Karpas-422 (cell line): ENCODE data around the gene C20orf204. TPM values are rescaled to one million over a fixed set of nuclear protein-coding genes. Genes with fewer than 3 reads are reported as not detected.

Experiments used
- DNase-seq: peaks from one replicate; pipeline ENCODE4 v3.0.0-alpha.2; 2015
- H2AFZ ChIP-seq: fragments of 200-600 bp; sonication (generic); 2 replicates; pipeline ENCODE4 v1.6.1; 2014; ENCODE audit warnings: antibody characterized with exemption, low read length, mixed read lengths
- H3K27ac ChIP-seq: fragments of 200-600 bp; sonication (generic); 2 replicates; pipeline ENCODE4 v1.5.1; 2014; ENCODE audit warnings: mild to moderate bottlenecking, low read length, moderate library complexity
- H3K27me3 ChIP-seq: fragments of 200-600 bp; sonication (generic); 2 replicates; pipeline ENCODE4 v1.6.1; 2014; ENCODE audit warnings: low read length, mixed read lengths
- H3K36me3 ChIP-seq: fragments of 200-600 bp; sonication (generic); 2 replicates; pipeline ENCODE4 v1.6.1; 2014; ENCODE audit warnings: low read length, mixed read lengths; ENCODE audit not compliant: insufficient read depth
- H3K4me1 ChIP-seq: fragments of 200-600 bp; sonication (generic); 2 replicates; pipeline ENCODE4 v1.6.1; 2014; ENCODE audit warnings: mild to moderate bottlenecking, low read length, mixed read lengths
- H3K4me2 ChIP-seq: fragments of 200-600 bp; sonication (generic); 2 replicates; pipeline ENCODE4 v1.6.1; 2014; ENCODE audit warnings: low read length, low read depth, mild to moderate bottlenecking; ENCODE audit not compliant: poor library complexity, severe bottlenecking
- H3K4me3 ChIP-seq: fragments of 200-600 bp; sonication (generic); 2 replicates; pipeline ENCODE4 v1.5.1; 2014; ENCODE audit warnings: mild to moderate bottlenecking, antibody characterized with exemption, low read length, mixed read lengths
- H3K79me2 ChIP-seq: fragments of 200-600 bp; sonication (generic); 2 replicates; pipeline ENCODE4 v1.6.1; 2014; ENCODE audit warnings: mild to moderate bottlenecking, low read length, mixed read lengths
- H3K9ac ChIP-seq: fragments of 200-600 bp; sonication (generic); 2 replicates; pipeline ENCODE4 v1.6.0; 2014; ENCODE audit warnings: low read length
- H3K9me2 ChIP-seq: fragments of 200-600 bp; sonication (generic), shearing (Covaris generic); replicated peaks from 2 replicates; pipeline ENCODE4 v1.6.0; 2014; ENCODE audit warnings: mild to moderate bottlenecking, low read length, moderate library complexity; ENCODE audit not compliant: insufficient read depth
- H3K9me3 ChIP-seq: fragments of 300-700, 200-600 bp; sonication (generic); 2 replicates; pipeline ENCODE4 v1.6.1; 2014; ENCODE audit warnings: low read length, mixed read lengths
- H4K20me1 ChIP-seq: fragments of 200-600 bp; sonication (generic); 2 replicates; pipeline ENCODE4 v1.6.1; 2014; ENCODE audit warnings: mild to moderate bottlenecking, antibody characterized with exemption, low read length, low read depth; ENCODE audit not compliant: insufficient read depth
- total RNA-seq: library from RNA; depleted of rRNA; stranded (reverse); fragments of >200 nt; shearing (Covaris generic); gene quantifications from 2 replicates; pipeline ENCODE4 v1.2.3, GENCODE V29; 2014; ENCODE audit warnings: low replicate concordance

C20orf204 gene
- total RNA-seq, 1 experiment from 2014 or later = 0.45 TPM

- H3K27ac ChIP-seq = no peak overlapping the region
- H4K20me1 ChIP-seq = no peaks in the 10 kb centered on the region; the same call in 1 of the 2 replicates
- no peaks in the 10 kb centered on the region for H3K9me2 ChIP-seq
- peak overlapping the region; percentile 58 for H3K4me2 ChIP-seq
- no peaks in the 10 kb centered on the region for H3K36me3 ChIP-seq
- no peaks in the 10 kb centered on the region for H3K79me2 ChIP-seq
- H3K9me3 ChIP-seq = no peaks in the 10 kb centered on the region
- no peak for DNase-seq
- H3K4me3 ChIP-seq = no peak overlapping the region; the same call in 1 of the 2 replicates
- no peak overlapping the region for H2AFZ ChIP-seq
- peak overlapping the region; percentile 23; the same call in 1 of the 2 replicates for H3K9ac ChIP-seq
- no peaks in the 10 kb centered on the region for H3K27me3 ChIP-seq
- peaks cover 24% of the 10 kb centered on the region for H3K4me1 ChIP-seq
These were observed 14.5 kb downstream of the C20orf204 start for GRCh38 chr20:64050261-64051032.

DNA sequence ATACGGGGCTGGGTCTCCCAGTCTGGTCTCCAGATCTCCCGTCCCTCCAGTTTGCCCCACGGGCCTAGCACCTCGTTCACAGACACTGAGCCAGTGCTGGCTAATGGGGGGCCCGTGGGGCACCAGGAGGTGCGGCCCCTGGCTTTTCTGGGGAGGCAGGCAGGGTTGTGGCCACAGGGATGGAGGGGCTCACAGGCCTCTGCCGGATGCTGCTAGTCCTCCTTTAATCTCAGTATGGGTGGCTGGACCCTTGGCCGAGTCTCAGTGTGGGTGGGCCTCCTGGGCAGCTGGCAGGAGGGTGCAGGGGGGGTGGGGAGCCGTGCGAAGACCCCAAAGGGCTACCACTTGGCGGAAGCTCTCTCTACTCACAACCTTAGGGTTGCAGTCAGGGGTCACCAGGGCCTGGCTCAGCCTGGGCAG, 15.1 kb downstream of the C20orf204 start:
- no peaks in the 10 kb centered on the region for H3K79me2 ChIP-seq
- no peak for DNase-seq
- H3K27ac ChIP-seq = no peak overlapping the region
- H3K4me2 ChIP-seq = no peak overlapping the region
- peaks cover 24% of the 10 kb centered on the region for H3K4me1 ChIP-seq
- H2AFZ ChIP-seq = no peak overlapping the region
- no peak overlapping the region for H3K4me3 ChIP-seq
- no peaks in the 10 kb centered on the region; the same call in 1 of the 2 replicates for H4K20me1 ChIP-seq
- H3K9ac ChIP-seq = no peak overlapping the region
- H3K36me3 ChIP-seq = no peaks in the 10 kb centered on the region
- H3K9me3 ChIP-seq = no peaks in the 10 kb centered on the region
- no peaks in the 10 kb centered on the region for H3K9me2 ChIP-seq
- no peaks in the 10 kb centered on the region for H3K27me3 ChIP-seq

- Histone ChIP-seq H3K4me3 (no peak overlapping the region), H3K9me2 (no peaks in the 10 kb centered on the region), H3K4me2 (no peak overlapping the region), H3K9me3 (no peaks in the 10 kb centered on the region), H3K27ac (no peak overlapping the region), H3K27me3 (no peaks in the 10 kb centered on the region), H3K36me3 (no peaks in the 10 kb centered on the region), H3K9ac (no peak overlapping the region), H3K4me1 (peaks cover 24% of the 10 kb centered on the region), H4K20me1 (no peaks in the 10 kb centered on the region), H2AFZ (no peak overlapping the region), H3K79me2 (no peaks in the 10 kb centered on the region)
- DNase-seq = no peak
These were observed 15.8 kb downstream of the C20orf204 start for GRCh38 chr20:64051561-64052325.

DNA sequence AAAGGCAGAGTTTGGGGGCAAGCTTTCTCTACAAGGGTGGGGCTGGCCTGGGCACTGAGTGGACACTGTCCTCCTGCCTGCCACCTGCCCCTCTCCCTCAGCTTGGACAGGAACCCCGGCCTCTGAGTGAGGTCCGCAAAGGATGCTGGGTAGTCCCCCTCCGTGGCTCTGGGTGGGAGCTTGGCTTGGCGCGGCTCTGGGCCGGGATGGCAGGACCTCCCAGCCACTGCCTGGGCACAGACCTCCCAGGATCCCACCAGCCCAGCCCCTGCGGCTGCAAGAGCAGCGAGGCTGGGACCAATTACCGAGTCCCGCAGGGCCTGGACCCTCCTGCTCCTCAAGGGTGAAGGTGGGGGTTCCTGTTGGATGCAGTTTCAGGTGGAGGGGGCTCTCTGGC, 16.3 kb downstream of the C20orf204 start:
- no peaks in the 10 kb centered on the region for H3K79me2 ChIP-seq
- H3K9ac ChIP-seq = no peak overlapping the region
- H3K4me3 ChIP-seq = no peak overlapping the region
- H3K27ac ChIP-seq = no peak overlapping the region
- DNase-seq = no peak
- no peak overlapping the region for H3K4me2 ChIP-seq
- peaks cover 25% of the 10 kb centered on the region for H3K4me1 ChIP-seq
- no peaks in the 10 kb centered on the region for H3K36me3 ChIP-seq
- H2AFZ ChIP-seq = no peak overlapping the region
- no peaks in the 10 kb centered on the region for H3K9me3 ChIP-seq
- no peaks in the 10 kb centered on the region for H4K20me1 ChIP-seq
- H3K27me3 ChIP-seq = no peaks in the 10 kb centered on the region
- H3K9me2 ChIP-seq = no peaks in the 10 kb centered on the region

GRCh38 chr20:64052987-64053840, 17.2 kb downstream of the C20orf204 start:
- H3K9ac ChIP-seq = no peak overlapping the region
- H3K27me3 ChIP-seq = no peaks in the 10 kb centered on the region
- no peak overlapping the region for H3K4me2 ChIP-seq
- DNase-seq = no peak
- no peak overlapping the region for H3K4me3 ChIP-seq
- H3K79me2 ChIP-seq = no peaks in the 10 kb centered on the region
- H4K20me1 ChIP-seq = no peaks in the 10 kb centered on the region
- no peak overlapping the region for H3K27ac ChIP-seq
- H3K36me3 ChIP-seq = no peaks in the 10 kb centered on the region
- no peaks in the 10 kb centered on the region for H3K9me3 ChIP-seq
- peaks cover 34% of the 10 kb centered on the region for H3K4me1 ChIP-seq
- H2AFZ ChIP-seq = no peak overlapping the region
- H3K9me2 ChIP-seq = no peaks in the 10 kb centered on the region

DNA sequence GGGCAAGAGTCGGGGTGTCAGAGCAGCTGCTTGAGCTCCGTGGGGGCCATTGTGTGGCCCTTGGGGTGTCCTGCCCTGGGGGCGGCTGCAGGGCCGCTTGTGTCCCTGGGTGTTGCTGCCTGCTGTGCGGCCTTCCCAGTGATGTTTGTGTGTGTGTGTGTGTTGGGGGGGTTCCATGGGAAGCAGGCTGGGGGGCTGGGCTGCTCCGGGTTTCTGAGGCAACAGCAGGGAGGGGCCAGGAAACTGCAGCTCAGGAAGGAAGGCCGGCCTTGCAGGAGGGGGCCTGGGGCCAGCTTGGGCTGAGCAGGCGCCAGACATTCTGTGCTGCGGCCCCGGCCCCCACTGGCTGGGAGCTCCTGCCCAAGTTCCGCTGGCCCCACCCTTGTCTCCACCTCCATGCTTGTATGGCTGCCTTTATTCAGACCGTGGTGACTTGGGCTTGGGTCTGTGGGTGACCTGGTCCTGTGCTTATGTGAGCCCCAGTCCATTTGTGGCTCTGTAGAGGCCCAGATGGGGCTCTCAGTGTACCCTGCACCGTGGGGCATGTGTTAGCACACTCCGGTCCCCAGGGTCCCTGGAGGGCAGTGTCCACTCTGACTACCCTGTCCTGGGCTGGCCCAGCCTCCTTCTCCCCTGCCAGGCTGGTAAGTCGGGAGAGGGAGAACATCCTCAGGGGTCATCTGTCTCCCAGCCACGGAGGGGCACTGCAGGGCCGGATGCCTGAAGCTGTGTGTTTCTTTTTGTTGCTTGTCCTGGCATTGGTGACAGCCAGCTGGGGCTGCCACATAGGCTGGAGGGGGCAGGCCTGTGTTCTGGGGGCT, 18.1 kb downstream of the C20orf204 start:
- Histone ChIP-seq H3K27ac (no peak overlapping the region), H3K9ac (no peak overlapping the region), H3K9me2 (no peaks in the 10 kb centered on the region), H4K20me1 (no peaks in the 10 kb centered on the region), H2AFZ (no peak overlapping the region), H3K4me2 (no peak overlapping the region), H3K79me2 (no peaks in the 10 kb centered on the region), H3K4me3 (no peak overlapping the region), H3K36me3 (no peaks in the 10 kb centered on the region), H3K9me3 (no peaks in the 10 kb centered on the region), H3K4me1 (peaks cover 40% of the 10 kb centered on the region), H3K27me3 (no peaks in the 10 kb centered on the region)
- DNase-seq = peak; percentile 79

DNA sequence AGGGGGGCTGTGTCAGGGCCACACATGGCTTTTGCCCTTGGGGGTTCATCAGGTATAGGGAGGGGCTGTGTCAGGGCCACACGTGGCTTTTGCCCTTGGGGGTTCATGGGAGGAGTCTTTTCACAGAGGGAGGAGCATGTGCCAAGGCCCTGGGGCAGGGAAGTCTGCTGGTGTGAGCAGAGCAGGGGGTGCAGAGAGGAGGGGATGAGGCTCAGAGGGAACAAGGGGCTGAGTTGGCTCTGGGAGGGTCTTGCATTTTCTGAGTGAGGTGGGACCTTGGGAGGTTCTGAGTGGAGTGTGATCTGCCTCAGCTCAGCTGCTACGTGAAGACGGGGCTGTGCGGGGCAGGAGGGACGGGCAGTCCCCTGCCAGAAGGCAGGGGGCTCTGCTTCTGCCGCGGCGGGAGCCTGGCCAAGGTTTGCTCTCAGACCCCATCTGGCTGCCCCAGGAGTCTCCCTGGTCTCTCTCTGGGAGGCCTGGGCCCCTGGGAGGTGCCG, 19.5 kb downstream of the C20orf204 start:
- Histone ChIP-seq H3K9ac (no peak overlapping the region), H3K27ac (no peak overlapping the region)
- no peak for DNase-seq

More for the DNA sequence above, 19.5 kb downstream of the C20orf204 start:
- H3K4me1 ChIP-seq = peaks cover 32% of the 10 kb centered on the region
- H2AFZ ChIP-seq = no peak overlapping the region
- no peaks in the 10 kb centered on the region for H3K9me3 ChIP-seq
- no peak overlapping the region for H3K4me2 ChIP-seq
- no peaks in the 10 kb centered on the region for H3K36me3 ChIP-seq
- H3K79me2 ChIP-seq = no peaks in the 10 kb centered on the region
- H4K20me1 ChIP-seq = no peaks in the 10 kb centered on the region
- no peaks in the 10 kb centered on the region for H3K9me2 ChIP-seq
- H3K4me3 ChIP-seq = no peak overlapping the region
- H3K27me3 ChIP-seq = no peaks in the 10 kb centered on the region
